ENCODE data around the gene BRD1.

BRD1 gene

GRCh38 chr22:49833340-49834007, 5.8 kb upstream of the BRD1 start:
- Histone ChIP-seq H3K4me1 (ENCODE audit: control insufficient read depth in 1 of 2, insufficient read depth in 1 of 2, low read depth in 1 of 2, low read length in 1 of 2) (peaks cover 7 to 8% of the 10 kb centered on the region in 2 experiments), H3K4me3 (ENCODE audit: low read depth in 1 of 2, low read length in 1 of 2) (no peak overlapping the region), H3K27me3 (peaks cover 2% of the 10 kb centered on the region), H3K36me3 (no peaks in the 10 kb centered on the region), H3K9me3 (no peaks in the 10 kb centered on the region), H3K27ac (no peak overlapping the region)
- TF ChIP-seq CTCF (IDR thresholded peaks at IDR 0.05), result no peak

- Histone ChIP-seq H3K27me3 (no peaks in the 10 kb centered on the region), H3K9me3 (no peaks in the 10 kb centered on the region), H3K27ac (no peak overlapping the region), H3K4me1 (ENCODE audit: control insufficient read depth in 1 of 2, insufficient read depth in 1 of 2, low read depth in 1 of 2, low read length in 1 of 2) (peaks cover 27 to 34% of the 10 kb centered on the region in 2 experiments), H3K36me3 (no peaks in the 10 kb centered on the region), H3K4me3 (ENCODE audit: low read depth in 1 of 2, low read length in 1 of 2) (no peak overlapping the region)
- no peak for TF ChIP-seq CTCF (IDR thresholded peaks at IDR 0.05)
Observed at GRCh38 chr22:49829044-49829853, 1.6 kb upstream of the BRD1 start.

GRCh38 chr22:49828599-49828965, 909 bp upstream of the BRD1 start:
- Histone ChIP-seq H3K27ac (no peak overlapping the region), H3K4me1 (ENCODE audit: control insufficient read depth in 1 of 2, insufficient read depth in 1 of 2, low read depth in 1 of 2, low read length in 1 of 2) (peaks cover 25 to 30% of the 10 kb centered on the region in 2 experiments), H3K9me3 (no peaks in the 10 kb centered on the region), H3K4me3 (ENCODE audit: low read depth in 1 of 2, low read length in 1 of 2) (no peak overlapping the region), H3K27me3 (no peaks in the 10 kb centered on the region), H3K36me3 (peaks cover 5% of the 10 kb centered on the region)
- no peak for TF ChIP-seq CTCF (IDR thresholded peaks at IDR 0.05)

GRCh38 chr22:49827271-49827852, 311 bp downstream of the BRD1 start:
- H3K27me3 ChIP-seq, result no peaks in the 10 kb centered on the region
- peaks cover 20 to 26% of the 10 kb centered on the region in 2 experiments for H3K4me1 ChIP-seq (ENCODE audit: control insufficient read depth in 1 of 2, insufficient read depth in 1 of 2, low read depth in 1 of 2, low read length in 1 of 2)
- peak overlapping the region; percentile 75 to 76 for H3K4me3 ChIP-seq (ENCODE audit: low read depth in 1 of 2, low read length in 1 of 2)
- peak overlapping the region; percentile 86 for H3K27ac ChIP-seq
- no peak for TF ChIP-seq CTCF (IDR thresholded peaks at IDR 0.05)
- H3K36me3 ChIP-seq, result peaks cover 17% of the 10 kb centered on the region
- H3K9me3 ChIP-seq, result no peaks in the 10 kb centered on the region

- peak overlapping the region; percentile 86 for H3K27ac ChIP-seq
- peaks cover 20 to 26% of the 10 kb centered on the region in 2 experiments for H3K4me1 ChIP-seq (ENCODE audit: control insufficient read depth in 1 of 2, insufficient read depth in 1 of 2, low read depth in 1 of 2, low read length in 1 of 2)
- peak overlapping the region; percentile 75 to 76 for H3K4me3 ChIP-seq (ENCODE audit: low read depth in 1 of 2, low read length in 1 of 2)
- no peaks in the 10 kb centered on the region for H3K9me3 ChIP-seq
- TF ChIP-seq CTCF (IDR thresholded peaks at IDR 0.05), result no peak
- H3K36me3 ChIP-seq, result peaks cover 23% of the 10 kb centered on the region
- H3K27me3 ChIP-seq, result no peaks in the 10 kb centered on the region
Observed at GRCh38 chr22:49826603-49827270, 936 bp downstream of the BRD1 start.
